Thyroid gland (tissue), 4 donors: ENCODE results near the gene XAGE5. TPM values are rescaled to one million over a fixed set of nuclear protein-coding genes. Genes with fewer than 3 reads are reported as not detected.

Experiments
- DNase-seq, 2 donors: peaks; one replicate each; pipeline ENCODE4 v3.0.0-alpha.2; 2019
- H3K27ac ChIP-seq, 3 donors: fragments of 200-600 bp; sonication (generic); 1 replicate in 2 of 3; 2 replicates in 1 of 3; pipeline ENCODE4 v1.5.1; 2016 to 2019; ENCODE audit warnings: mild to moderate bottlenecking in 1 of 3, moderate library complexity in 1 of 3
- H3K27me3 ChIP-seq: fragments of 200-600 bp; sonication (generic); one replicate; pipeline ENCODE4 v1.5.1; 2019
- H3K36me3 ChIP-seq, 2 donors: fragments of 200-600 bp; sonication (generic); one replicate each; pipeline ENCODE4 v1.5.1; 2016 to 2019
- H3K4me1 ChIP-seq, 2 donors: fragments of 200-600 bp; sonication (generic); one replicate each; pipeline ENCODE4 v1.5.1; 2017 to 2019
- H3K4me3 ChIP-seq, 3 donors: fragments of 200-600 bp; sonication (generic); replicated peaks in 1 of 3; 1 replicate in 2 of 3; 2 replicates in 1 of 3; pipeline ENCODE4 v1.5.1; 2016; ENCODE audit warnings: mild to moderate bottlenecking in 1 of 3
- H3K9me3 ChIP-seq: fragments of 200-600 bp; sonication (generic); one replicate; pipeline ENCODE4 v1.5.1; 2017
- POLR2A ChIP-seq, 2 donors: fragments of 450-650 bp; IDR thresholded peaks; one replicate each; pipeline ENCODE4 v1.6.1; 2017; ENCODE audit warnings: antibody characterized with exemption in 2 of 2, mild to moderate bottlenecking in 2 of 2, moderate library complexity in 1 of 2
- WGBS, 2 donors: methylation state at CpG; one replicate each; pipeline ENCODE4 v1.1.5; 2017; 5-methylcytosine and 5-hydroxymethylcytosine counted together
- intact Hi-C: fragments of 100-400 bp; cut with DNase I; formaldehyde crosslinking; loops from one replicate; pipeline ENCODE4 v1.15.1; 2023
- small RNA-seq: library from RNA; depleted of rRNA; stranded (forward); fragments of <200 nt; gene quantifications from one replicate; pipeline ENCODE3, GENCODE V24; 2016
- total RNA-seq, 4 donors: library from RNA; depleted of rRNA; stranded (reverse); fragments of >200 nt; gene quantifications; one replicate each; pipeline ENCODE4 v1.2.3, GENCODE V29; 2016
- TF ChIP-seq, protein P1 (sequence below), 6 experiments: fragments of 200-600 bp in 3 of 6; fragments of 450-650 bp in 3 of 6; sonication (generic) in 3 of 6; IDR thresholded peaks; one replicate each; pipeline ENCODE4 v1.5.1; 2016 to 2019; ENCODE audit warnings: antibody characterized with exemption in 6 of 6, mild to moderate bottlenecking in 2 of 6, inconsistent platforms in 1 of 6, moderate library complexity in 1 of 6

Gene XAGE5
- total RNA-seq, 4 donors from 2014 or later = not detected

DNA sequence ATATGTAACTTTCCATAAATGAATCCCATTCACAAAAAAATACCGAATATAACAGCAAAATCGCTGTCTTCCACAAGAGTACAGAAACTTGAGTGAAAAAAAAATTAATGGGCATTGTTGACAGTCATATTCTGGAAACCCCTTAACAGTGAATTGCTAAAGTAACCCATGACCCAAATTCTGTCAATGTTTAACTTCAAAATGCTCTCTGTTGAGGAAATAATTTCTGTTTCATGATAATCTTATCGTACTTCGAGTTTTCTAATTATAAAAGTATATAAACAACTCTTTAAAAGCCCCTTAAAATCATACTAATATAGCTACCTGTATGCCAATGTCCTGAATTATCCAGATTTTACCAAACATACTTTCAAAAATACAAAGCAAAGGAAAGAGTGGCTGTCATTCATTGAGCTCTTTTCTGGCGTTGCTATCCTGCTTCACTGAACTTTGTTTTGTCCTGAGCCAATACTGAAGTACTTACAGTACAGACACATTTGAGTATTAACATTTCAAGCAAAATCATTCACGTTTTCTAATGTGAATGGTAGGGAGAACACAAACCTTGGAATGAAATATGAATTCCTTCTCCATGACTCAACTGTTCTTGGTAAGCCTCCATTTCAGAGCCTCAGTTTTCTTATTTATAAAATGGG lies 54.4 kb downstream of the XAGE5 start:
- no peaks in the 10 kb centered on the region for H3K27me3 ChIP-seq
- no peaks in the 10 kb centered on the region for H3K4me1 ChIP-seq
- no peaks in the 10 kb centered on the region for H3K36me3 ChIP-seq
- no peak overlapping the region for H3K4me3 ChIP-seq
- no peak for TF ChIP-seq POLR2A (IDR thresholded peaks at IDR 0.05)
- TF ChIP-seq, protein P1, sequence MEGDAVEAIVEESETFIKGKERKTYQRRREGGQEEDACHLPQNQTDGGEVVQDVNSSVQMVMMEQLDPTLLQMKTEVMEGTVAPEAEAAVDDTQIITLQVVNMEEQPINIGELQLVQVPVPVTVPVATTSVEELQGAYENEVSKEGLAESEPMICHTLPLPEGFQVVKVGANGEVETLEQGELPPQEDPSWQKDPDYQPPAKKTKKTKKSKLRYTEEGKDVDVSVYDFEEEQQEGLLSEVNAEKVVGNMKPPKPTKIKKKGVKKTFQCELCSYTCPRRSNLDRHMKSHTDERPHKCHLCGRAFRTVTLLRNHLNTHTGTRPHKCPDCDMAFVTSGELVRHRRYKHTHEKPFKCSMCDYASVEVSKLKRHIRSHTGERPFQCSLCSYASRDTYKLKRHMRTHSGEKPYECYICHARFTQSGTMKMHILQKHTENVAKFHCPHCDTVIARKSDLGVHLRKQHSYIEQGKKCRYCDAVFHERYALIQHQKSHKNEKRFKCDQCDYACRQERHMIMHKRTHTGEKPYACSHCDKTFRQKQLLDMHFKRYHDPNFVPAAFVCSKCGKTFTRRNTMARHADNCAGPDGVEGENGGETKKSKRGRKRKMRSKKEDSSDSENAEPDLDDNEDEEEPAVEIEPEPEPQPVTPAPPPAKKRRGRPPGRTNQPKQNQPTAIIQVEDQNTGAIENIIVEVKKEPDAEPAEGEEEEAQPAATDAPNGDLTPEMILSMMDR (IDR thresholded peaks at IDR 0.05) = no peak
- DNase-seq = no peak
- WGBS, 2 donors = 62 to 66% methylated on average over 6 of the region's 6 CpGs
- intact Hi-C loops = no loop called here
- no peaks in the 10 kb centered on the region for H3K9me3 ChIP-seq
- H3K27ac ChIP-seq = no peak overlapping the region

Small RNA genes within 50 kb of the gene (small RNA-seq; reads per million reads assigned to genes)
- gene AC244505.6 (not detected), gene AC244505.7 (not detected)

Other genes starting within 250 kb of the XAGE5 start
- gene SSX7, start 156.4 kb upstream of the XAGE5 start, total RNA-seq = not detected
- gene SSX2, start 104.1 kb upstream of the XAGE5 start, total RNA-seq = not detected
- 1 to 10 TPM in 1 of 4 donors, under 1 TPM in 1, not detected in 2; 0.94 to 3.5 TPM for gene SSX2B, start 60.0 kb upstream of the XAGE5 start, total RNA-seq
- gene SPANXN5, start 13.9 kb upstream of the XAGE5 start, total RNA-seq = not detected
- gene XAGE3, start 56.8 kb downstream of the XAGE5 start, total RNA-seq = not detected
- gene FAM156B, start 86.0 kb downstream of the XAGE5 start, total RNA-seq = 10 to 100 TPM; 15.3 to 31.4 (median 21.4) TPM
- gene FAM156A, start 147.2 kb downstream of the XAGE5 start, total RNA-seq = 10 to 100 TPM in 3 of 4 donors, 1 to 10 TPM in 1; 7.7 to 19.9 (median 11.5) TPM
- gene GPR173, start 237.5 kb downstream of the XAGE5 start, total RNA-seq = 1 to 10 TPM in 2 of 4 donors, under 1 TPM in 2; 0.78 to 1.3 (median 1.1) TPM